ENCODE results near the gene C8B.

The C8B gene

DNA sequence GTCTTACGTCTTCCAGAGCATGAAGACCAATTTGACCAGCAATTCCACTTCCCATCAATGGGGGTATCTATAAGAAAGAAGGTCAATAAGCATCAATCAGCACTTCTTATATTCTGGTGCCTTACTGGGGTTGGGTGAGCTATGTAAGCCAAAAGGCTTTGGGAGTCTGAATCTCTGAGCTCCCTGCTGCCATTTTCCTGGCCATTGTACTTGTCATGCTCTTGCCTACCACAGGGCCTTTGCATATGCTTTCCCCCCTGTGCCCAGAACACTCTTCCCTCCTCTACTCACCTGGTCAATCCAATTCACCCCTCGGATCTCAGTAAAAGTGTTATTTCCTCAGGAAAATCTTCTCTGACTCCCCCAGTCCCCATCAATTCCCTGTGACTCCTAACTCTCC lies 36.3 kb downstream of the C8B start:
- no peak for DNase-seq

DNA sequence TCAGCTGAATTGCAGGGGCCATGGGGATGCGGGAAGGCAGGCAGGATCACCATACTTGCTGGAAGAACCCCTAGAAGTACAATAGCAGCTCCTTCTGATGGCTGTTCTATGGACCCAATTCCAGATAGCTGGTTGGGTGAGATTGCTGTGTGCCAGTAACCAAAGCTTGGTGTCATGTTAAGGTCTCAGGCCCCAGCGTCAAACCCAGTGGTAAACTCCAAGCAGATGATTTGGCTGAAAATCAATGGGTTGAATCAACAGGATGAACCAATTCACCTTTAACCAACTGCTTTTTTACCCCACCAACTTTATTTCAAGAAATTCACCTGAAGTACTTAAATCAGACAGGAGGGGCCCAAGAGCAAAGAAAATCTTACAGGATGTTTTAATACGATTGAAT lies 37.8 kb downstream of the C8B start:
- DNase-seq: no peak

DNA sequence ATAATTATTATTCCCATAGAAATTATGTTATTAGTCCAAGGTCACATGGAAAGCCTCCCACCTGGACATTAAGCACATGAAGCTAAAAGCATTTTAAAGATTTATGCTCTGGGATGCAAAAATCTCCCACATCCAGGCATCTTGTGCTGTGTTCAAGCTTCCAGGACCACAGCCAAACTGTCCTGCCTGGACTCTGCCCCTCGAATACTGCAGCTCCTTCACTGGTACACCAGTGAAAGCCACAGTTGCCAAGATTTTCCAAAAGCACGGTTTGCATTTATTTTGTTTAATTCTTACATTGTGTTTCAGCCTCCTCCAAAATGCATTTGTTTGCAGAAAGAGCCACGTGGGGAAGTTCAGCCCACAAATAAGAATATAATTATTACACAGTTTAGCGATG lies 38.6 kb downstream of the C8B start:
- DNase-seq: no peak

DNA sequence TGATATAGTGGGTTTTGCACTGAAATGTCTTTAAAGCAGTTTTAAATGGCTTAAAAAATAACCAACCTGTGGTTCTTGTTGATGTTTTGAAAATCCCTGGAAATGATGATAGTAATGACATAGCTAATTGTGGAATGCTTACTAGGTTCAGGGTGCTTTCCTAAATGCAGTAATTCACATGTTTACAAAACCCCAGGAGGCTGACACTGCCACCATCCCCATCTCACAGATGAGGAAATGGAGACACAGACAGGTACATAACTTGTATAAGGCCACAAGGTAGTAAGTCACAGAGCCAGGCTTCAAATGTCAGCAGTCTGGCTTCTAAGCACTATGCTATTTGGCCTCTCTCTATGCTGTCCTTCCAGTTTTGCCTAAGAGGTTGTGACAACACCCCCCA lies 40.6 kb downstream of the C8B start:
- no peak for DNase-seq

DNA sequence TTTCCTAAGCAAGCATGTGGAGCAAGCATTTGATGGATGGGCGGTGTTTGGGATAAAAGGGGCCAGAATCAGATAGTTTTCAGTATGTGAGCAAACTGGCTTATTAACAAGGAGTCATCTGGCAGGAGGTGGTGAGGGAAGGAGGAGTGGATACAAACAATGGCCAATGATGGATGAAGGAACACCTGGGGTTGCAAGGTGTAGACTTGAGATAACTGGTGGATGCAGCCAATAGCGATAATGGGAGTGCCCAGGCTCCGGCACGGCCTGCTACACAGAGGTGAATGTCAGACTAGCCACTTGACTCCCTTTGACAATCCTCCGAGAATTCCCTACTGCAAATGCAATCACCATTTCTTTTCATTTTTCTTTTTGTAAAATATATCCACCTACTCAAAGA lies 41.7 kb downstream of the C8B start:
- no peak for DNase-seq

DNA sequence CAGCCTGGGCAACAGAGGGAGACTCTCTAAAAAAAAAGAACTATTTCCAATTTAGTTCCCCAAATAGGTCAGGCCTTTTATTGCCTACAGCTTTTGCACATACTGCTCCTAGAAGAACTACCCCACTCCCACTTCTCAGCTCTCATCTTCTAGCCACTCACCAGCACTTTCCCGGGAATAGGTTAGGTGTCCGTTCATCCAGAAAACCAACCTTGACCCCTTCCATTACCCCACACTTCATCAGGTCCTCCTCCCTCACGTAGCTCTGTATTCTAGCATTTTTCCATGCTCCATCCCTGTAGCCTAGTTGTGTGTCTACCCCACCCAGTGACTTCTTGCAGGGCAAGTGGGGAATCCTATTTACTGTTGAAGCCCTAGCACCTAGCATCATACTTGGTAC lies 42.6 kb downstream of the C8B start:
- no peak for DNase-seq

DNA sequence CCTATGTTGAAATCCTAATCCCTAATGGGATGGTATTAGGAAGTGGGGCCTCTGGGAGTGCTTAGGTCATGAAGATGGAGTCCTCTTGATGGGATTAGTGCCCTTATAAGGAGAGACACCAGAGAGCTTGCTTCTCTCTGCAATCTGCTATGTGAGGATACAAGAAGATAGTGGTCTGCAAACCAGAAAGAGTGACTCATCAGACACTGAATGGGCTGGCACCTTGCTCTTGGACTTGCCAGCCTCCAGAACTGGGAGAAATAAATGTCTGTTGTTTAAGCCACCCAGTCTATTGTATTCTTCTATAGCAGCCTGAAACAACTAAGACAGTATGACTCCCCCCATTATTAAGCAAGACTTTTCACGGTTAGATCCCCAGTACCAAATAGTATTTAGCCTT lies 43.3 kb downstream of the C8B start:
- no peak for DNase-seq

DNA sequence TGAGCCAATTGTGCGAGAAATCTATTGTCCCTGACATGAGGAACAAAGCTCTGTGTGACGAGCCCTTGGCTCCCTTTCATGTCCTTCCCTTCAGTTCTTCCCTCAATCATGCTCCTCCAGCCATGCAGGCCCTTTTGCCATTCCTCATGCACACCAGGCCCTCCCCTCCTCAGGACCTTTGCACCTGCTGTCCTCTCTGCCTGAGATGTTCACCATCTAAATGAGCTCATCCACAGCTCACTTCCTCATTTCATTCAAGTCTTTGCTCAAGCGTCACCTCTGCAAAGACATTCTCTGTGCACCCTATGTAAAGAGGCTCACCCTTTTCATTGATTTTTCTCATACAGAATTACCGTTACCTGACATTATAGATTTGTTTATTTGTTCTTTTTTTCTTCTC lies 43.7 kb downstream of the C8B start:
- DNase-seq: no peak

DNA sequence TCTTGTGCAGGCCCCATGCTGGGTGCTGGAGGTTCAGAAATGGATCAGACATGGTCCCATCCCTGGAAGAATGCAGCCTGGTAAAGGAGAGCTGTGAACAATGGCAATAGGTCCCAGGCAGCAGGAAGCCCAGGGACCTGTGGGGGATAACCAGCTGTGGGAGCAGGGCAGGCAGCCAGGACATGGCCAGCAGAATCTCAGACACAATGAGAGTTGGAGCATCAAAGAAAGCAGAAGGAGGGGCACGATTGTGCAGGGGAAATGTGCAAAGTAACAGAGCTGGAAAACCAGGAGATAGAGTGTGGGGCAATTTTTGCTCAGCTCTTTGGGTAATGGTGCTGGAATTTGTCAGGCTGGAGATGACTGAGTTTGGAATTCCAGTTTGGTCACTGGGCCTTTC lies 44.3 kb downstream of the C8B start:
- no peak for DNase-seq

DNA sequence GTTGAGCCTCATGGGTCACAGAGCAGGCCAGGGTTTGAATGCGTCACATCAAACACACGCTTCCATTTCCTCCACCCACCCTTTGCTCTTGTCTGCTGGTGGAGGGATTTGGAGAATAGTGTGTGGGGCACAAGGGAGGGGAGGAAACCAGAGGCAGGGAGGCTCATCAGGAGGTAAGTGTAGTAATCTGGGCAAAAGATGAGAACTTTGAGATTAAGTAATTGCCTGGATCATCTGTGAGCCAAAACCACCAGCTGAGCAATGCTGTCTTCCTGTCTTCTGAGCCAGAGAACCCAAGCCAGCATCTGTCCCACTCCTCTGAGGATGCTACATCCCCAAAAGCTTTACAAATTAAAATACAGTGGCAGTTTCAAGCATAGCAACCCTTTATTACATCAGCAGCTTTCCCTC lies 45.2 kb downstream of the C8B start:
- DNase-seq: no peak

DNA sequence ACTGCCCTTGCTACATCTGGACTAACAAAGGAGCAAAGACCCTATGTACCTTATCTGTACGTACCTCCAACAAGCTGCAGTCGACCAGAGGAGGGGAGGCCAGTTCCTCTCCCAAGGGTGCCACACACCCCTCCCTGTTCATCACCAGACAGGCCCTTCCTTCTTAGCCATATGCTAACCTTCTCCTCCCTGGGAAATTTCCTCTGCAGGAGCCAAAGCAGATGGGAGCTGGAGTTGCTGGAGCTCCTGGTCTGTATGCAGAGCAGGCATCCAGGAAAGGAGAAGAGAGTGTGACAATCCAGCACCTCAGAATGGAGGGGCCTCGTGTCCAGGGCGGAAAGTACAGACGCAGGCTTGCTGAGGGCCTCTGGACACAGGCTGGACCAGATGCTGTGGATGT lies 48.5 kb downstream of the C8B start:
- no peak for DNase-seq

DNA sequence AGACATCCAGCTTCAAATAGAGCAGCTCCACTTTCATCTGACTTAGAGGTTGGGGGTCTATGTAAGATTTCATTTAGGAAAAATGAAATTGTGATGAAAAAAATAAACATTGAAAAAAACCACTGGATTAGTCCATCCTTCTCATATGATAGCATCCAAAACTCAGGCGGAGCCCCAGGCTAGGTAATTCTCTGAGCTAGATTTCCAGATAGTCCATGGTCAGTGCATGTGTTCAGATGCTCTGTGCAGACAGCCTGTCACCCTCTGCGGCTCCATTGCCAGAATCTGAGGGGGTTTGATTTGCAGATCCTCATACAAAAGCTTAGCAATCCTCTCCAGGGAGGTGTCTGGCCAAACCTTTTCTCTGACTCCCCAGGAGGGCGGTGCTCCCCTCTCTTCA lies 49.2 kb downstream of the C8B start:
- DNase-seq: no peak

DNA sequence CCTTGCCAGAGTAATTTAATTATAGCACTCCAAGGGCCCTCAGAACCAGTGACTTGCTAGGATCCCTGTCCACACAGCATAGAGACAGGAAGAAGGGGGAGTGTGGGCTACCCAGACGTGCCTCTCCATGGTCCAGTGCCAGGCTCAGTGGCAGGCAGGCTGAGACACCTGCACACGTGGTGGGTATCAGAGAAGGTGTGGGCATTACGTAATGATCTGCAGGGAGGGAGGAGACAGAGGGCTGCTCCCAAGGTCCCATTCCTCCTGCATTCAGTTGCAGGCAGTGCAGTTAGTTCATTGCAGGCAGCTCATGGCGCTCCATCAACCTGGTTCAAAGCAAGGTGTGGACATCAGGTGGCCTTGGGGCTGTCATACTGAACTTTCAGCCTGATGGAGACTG lies 49.9 kb downstream of the C8B start:
- DNase-seq: no peak

DNA sequence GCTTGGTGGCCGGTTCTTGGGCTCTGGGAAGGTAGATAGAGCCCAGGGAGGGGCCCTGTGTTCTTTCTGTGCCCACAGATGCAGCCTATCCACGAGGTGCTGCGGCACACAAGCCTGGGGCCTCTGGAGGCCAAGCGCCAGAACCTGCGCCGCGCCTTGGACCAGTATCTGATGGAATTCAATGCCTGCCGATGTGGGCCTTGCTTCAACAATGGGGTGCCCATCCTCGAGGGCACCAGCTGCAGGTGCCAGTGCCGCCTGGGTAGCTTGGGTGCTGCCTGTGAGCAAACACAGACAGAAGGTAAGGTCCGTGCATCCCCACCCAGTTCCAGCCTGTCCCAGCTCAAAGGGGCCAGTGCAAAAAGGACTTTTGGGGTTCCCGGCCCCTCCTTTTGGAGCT lies 53.5 kb downstream of the C8B start:
- no peak for DNase-seq

DNA sequence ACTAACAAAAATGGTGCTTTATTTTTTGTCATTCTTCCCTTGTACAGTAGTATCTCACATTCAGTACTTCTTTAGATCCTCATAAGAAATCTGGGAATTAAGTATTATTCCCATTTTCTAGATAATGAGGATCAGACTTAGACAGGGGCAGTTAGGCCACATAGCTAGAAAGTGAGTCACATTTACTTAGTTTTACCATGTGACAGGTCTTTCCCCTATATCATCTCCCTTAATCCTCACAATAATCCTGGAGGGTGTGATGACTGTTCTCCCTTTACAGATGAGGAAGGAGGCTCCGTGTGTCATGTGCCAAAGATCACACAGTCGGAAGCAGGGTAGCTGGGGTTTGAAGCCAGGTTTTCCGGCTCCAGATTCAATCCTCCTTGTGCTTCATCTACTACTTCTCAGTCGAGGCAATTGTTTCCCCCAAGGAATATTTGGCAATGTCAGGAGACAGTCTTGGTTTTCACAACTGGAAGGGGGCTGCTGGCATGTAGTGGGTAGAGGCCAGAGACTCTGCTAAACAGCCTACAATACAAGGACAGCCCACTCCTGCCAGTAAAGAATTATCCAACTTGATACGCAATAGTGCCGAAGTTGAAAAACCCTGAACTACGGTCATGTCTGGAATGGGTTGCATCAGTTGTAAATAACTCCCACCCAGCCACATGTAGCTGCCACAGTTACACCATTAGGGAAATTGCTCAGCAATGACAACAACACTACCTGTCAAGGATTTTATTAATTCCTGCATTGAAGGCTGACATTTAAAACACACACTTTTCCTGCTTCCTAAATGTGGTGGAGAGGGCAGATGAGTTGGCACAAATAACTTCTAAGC lies 54.5 kb downstream of the C8B start:
- DNase-seq: no peak

DNA sequence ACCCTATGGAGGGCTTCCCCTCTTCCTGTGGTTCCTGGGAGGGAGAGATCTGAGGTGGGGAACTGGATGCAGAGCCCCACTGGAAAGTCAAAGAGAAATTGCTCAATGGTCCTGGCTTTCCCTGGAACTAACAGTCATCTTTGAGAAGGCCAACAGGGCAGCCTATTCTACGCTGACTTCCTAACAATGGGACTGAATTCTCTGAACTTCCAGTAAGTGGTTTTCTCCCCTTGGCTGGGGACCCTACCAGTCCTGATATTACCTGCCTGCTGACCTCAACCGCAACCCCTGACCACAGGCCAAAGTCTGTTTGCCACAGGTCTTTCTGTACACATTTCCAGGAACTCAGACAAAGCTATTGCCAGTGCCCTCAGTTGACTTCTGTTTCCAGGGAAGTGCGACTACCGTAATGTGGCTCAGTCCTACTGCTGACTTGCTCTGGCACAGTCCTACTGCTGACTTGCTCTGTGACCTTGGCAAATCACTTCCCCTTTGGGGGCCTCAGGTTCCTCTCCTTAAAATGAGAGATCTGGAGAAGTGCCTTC lies 55.3 kb downstream of the C8B start:
- DNase-seq: no peak

DNA sequence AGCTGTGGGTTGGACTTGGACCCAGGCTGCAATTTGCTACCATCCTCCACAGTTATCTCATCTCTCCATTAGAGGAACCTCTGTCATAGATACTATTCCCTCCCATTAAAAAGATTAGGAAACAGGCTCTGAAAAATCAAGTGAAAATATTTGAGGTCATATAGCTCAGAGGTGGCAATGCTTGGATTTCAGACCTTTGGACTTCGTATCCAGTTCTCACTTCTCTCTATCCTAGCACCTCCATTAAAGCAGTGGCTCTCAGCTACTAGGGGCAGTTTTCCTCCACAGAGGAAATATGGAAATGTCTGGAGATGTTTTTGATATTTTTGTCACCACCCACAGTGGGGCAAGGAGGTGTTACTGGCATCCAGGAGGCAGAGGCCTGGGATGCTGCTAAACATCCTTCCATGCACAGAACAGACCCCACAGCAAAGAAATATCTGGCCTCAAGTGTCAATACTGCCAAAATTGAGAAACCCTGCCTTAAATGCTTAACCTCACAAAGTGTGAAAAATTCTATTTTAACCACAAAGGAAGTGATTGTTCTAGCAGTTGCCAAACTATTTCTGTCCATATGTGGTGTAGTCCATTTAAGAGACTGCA lies 57.1 kb downstream of the C8B start:
- DNase-seq: no peak

DNA sequence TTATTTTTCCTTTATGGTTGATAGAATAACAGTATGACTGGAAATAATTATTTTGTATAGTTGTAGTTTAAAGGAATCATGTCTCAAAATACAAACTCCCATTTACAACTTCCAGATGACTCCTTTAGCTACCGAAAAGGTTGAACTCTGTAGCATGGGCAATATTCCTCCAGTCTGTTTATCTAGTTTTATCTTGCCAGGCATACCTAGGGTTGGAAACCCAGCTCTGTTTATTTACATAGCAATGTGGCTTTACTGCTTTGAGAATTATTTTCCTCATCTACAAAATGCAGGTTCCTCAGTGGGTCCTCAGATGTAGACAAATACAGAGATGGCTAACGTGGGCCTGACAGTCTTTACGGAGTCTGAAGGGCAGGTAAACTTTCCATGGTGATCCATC lies 60.1 kb downstream of the C8B start:
- DNase-seq: no peak

DNA sequence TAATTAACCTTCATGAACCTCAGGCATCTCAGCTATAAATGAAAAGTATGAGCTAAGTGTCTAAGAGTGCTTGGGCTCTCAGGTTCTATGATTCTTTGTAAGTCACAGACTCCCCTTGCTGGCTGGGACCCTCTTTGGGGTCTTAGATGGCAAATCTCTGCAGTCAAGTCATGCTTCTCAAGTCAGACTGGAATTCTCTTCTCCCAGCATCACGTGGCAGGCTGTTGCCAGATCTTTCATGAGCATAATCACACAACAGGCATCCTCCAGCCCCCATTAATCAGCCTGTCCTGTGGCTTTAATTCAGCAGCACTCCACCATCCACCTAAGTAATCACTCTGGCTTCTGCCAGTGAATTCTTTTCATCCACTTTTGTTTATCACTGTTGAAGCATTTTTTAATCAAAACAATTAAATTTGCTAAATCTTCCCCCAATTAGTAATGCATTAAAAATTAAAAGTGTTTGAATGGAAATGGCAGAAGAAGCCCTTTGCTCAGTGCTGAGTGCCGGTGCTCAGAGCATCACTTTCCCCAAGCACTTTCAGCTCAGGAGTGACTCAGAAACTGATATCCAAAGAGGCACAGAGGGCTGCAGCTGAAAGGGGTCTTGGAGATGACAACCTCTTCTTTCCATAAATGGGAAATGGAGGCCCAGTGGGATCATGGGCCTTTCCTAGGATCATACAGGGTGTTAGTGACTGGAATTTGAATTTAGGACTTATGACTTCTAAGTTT lies 61.0 kb downstream of the C8B start:
- DNase-seq: no peak

DNA sequence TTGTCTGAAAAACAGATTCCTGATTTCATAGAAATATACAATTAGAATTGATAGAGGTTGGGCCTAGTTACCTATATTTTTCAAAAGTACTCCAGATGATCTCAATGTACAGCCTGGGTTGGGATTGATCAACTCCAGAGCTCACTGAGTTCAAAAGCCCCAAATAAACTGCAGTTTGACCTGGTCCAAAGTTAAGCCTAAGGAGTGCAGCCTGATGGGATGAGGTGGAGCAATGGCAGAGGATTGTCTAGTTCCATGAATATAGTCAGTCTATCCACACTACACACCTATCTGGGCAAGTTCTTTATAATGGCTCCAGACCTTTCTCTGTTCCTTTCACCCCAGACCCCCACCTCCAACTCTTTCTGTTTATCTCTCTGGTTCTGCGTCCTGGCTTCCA lies 62.0 kb downstream of the C8B start:
- no peak for DNase-seq

DNA sequence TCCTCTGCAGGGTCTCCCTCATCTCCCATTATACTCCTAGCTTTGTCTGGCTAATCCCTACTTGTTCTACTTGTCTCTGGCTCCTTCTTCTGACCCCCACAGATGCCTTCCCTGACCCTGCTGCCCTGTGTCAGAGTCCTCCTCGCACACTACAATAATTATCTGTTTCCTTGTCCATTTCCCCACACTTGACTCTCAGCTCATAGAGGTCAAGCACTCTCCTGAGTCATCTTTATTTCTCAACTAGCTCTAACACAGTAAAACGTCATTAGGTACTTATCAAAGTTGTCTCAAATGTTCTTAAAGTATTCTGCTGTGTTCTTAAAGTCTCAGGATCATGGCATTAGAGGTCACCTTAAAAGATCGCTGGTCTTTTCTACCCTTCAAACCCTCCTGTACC lies 64.1 kb downstream of the C8B start:
- no peak for DNase-seq

DNA sequence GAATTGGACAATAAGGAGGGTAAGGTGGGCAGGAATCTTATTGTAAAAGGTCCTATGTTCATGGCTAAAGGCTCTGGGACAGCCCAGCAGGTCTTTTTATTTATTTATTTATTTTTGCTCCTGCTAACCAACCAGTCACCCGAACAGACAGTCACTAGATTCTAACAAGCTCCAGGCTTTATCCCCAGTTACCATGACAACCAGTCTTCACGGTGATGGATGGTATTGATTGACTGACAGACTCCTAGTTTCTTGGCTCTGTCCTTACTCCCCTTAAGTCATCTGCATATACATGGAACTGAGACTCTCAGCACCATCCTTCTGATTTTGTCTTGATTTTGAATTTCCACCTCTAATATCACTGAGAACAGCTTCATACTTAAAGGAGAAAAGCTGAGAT lies 66.9 kb downstream of the C8B start:
- DNase-seq: no peak

DNA sequence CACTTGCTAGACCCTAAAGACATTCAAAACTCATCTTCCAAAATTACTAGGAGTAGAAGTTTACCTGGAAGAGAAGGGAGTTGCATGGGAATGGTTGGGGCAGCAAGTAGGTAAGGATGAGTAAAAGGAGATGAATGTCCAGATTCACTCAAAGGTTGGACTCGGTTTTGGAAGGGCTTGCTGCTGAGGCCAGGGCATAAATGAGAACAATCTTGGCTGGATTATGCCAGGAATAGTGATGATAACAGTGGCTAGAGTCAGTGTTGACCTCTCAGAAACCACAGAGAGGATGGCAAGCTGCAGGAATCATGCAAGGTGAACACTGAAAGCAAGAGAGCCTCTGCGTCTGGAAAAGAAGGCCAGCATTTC lies 67.8 kb downstream of the C8B start:
- DNase-seq: no peak
